NCI-H2029 (cell line): Measurements from ENCODE around the gene HTR1B.

Experiments
- DNase-seq: peaks from one replicate; lab custom pipeline; 2025; lab: John Stamatoyannopoulos, UW

The HTR1B gene

GRCh38 chr6:77463308-77463860, at the start of gene HTR1B:
Gene HTR1B, minus strand, starts transcription at chr6:77463491. Its CDS starts 88 bp downstream, at chr6:77463403.
- DNase-seq, result no peak

GRCh38 chr6:77512554-77512953, 49.3 kb upstream of the HTR1B start:
- DNase-seq, result no peak

- no peak for DNase-seq
Measured at GRCh38 chr6:77511860-77512259, 48.6 kb upstream of the HTR1B start.

GRCh38 chr6:77502981-77503380, 39.7 kb upstream of the HTR1B start:
- no peak for DNase-seq

GRCh38 chr6:77492530-77492929, 29.2 kb upstream of the HTR1B start:
- no peak for DNase-seq

- DNase-seq, result no peak
Measured at GRCh38 chr6:77487808-77488425, 24.6 kb upstream of the HTR1B start.

GRCh38 chr6:77482981-77483380, 19.7 kb upstream of the HTR1B start:
- no peak for DNase-seq

- DNase-seq, result no peak
Measured at GRCh38 chr6:77474973-77475372, 11.7 kb upstream of the HTR1B start.

GRCh38 chr6:77474286-77474956, 11.1 kb upstream of the HTR1B start:
- no peak for DNase-seq

GRCh38 chr6:77470983-77471382, 7.7 kb upstream of the HTR1B start:
- no peak for DNase-seq

- DNase-seq, result no peak
Measured at GRCh38 chr6:77468939-77469338, 5.6 kb upstream of the HTR1B start.

- no peak for DNase-seq
Measured at GRCh38 chr6:77466451-77467437, 3.5 kb upstream of the HTR1B start.

- no peak for DNase-seq
Measured at GRCh38 chr6:77466055-77466450, 2.8 kb upstream of the HTR1B start.

GRCh38 chr6:77464495-77464867, 1.2 kb upstream of the HTR1B start:
- no peak for DNase-seq

- DNase-seq, result no peak
Measured at GRCh38 chr6:77463861-77464494, 687 bp upstream of the HTR1B start.

- DNase-seq, result no peak
Measured at GRCh38 chr6:77462359-77463307, 658 bp downstream of the HTR1B start.

- no peak for DNase-seq
Measured at GRCh38 chr6:77461796-77462195, 1.5 kb downstream of the HTR1B start.

- DNase-seq, result no peak
Measured at GRCh38 chr6:77458421-77458820, 4.9 kb downstream of the HTR1B start.

GRCh38 chr6:77457720-77458349, 5.5 kb downstream of the HTR1B start:
- DNase-seq, result no peak

- DNase-seq, result no peak
Measured at GRCh38 chr6:77456531-77457248, 6.6 kb downstream of the HTR1B start.
